ENCODE data around the gene SSBP4. TPM values are rescaled to one million over a fixed set of nuclear protein-coding genes. Genes with fewer than 3 reads are reported as not detected.

SSBP4 gene
- total and polyA plus RNA-seq, 9 of the 15 experiments (the other 6 are each of a cell fraction or from before 2014, with no cell fraction given): 1.1 to 189 (median 39.0) TPM

- TF ChIP-seq RNF2 (IDR thresholded peaks at IDR 0.05) (peak; percentile 68; the same call in 1 of the 2 replicates), ZNF511 (CRISPR knock-in tag; IDR thresholded peaks at IDR 0.05) (peak; percentile 13; the same call in 1 of the 2 replicates), ZNF589 (CRISPR knock-in tag; IDR thresholded peaks at IDR 0.05; ENCODE audit: low read depth) (0 out of 2 replicates have a peak, but pooled peaks have one; percentile 44), USF2 (CRISPR knock-in tag; IDR thresholded peaks at IDR 0.05) (0 out of 2 replicates have a peak, but pooled peaks have one; percentile 24), SUPT5H (IDR thresholded peaks at IDR 0.05) (0 out of 2 replicates have a peak, but pooled peaks have one; percentile 24), THAP12 (CRISPR knock-in tag; IDR thresholded peaks at IDR 0.05) (0 out of 2 replicates have a peak, but pooled peaks have one; percentile 12), PCBP1 (IDR thresholded peaks at IDR 0.05; ENCODE audit: low read depth, low read length, poor library complexity, severe bottlenecking) (peak; percentile 75), ATF3 (IDR thresholded peaks at IDR 0.05) (no peak), ATF3 (CRISPR knock-in tag; conservative IDR thresholded peaks at IDR 0.05) (no peak), ZNF655 (CRISPR knock-in tag; IDR thresholded peaks at IDR 0.05) (no peak), ZNF316 (IDR thresholded peaks at IDR 0.05) (no peak), HNRNPK (IDR thresholded peaks at IDR 0.05; ENCODE audit: low read depth, low read length, poor library complexity, severe bottlenecking) (peak; percentile 52), U2AF2 (optimal IDR thresholded peaks at IDR 0.05; ENCODE audit: low read depth, low read length) (no peak), NKRF (IDR thresholded peaks at IDR 0.05; ENCODE audit: borderline replicate concordance) (peak; percentile 68; the same call in 1 of the 2 replicates), BACH1 (tag; IDR thresholded peaks at IDR 0.05) (no peak), MAZ (CRISPR knock-in tag; conservative IDR thresholded peaks at IDR 0.05 in 1 of 2, IDR thresholded peaks at IDR 0.05 in 1 of 2) (peak in 1 of 2 experiments; percentile 57; a peak in 2 of 4 replicates), FOXJ2 (tag; IDR thresholded peaks at IDR 0.05) (peak; percentile 98), ZNF740 (CRISPR knock-in tag; IDR thresholded peaks at IDR 0.05) (peak; percentile 46; the same call in 1 of the 2 replicates), ZNF740 (tag; IDR thresholded peaks at IDR 0.05) (0 out of 4 replicates have a peak, but pooled peaks of 1 of the 2 experiments have one; percentile 60)
These were observed 2.4 kb upstream of the SSBP4 start (continued) for GRCh38 chr19:18416778-18417249.

All from K562 (cell line).